Cardiac fibroblast (primary cell): Measurements from ENCODE around the gene DYSF.

ENCODE experiments used
- DNase-seq, 2 donors: peaks; one replicate each; pipeline versions ENCODE4 v3.0.0 to v3.0.0-alpha.2; 2010; ENCODE audit warnings: low read depth in 2 of 2
- H3K4me3 ChIP-seq, 2 donors: replicated peaks in 1 of 2; 1 replicate in 1 of 2; 2 replicates in 1 of 2; pipeline ENCODE4 v1.5.1; 2011; ENCODE audit warnings: low read depth in 2 of 2, low read length in 2 of 2, mild to moderate bottlenecking in 2 of 2, moderate library complexity in 1 of 2
- TF ChIP-seq, protein P1 (sequence below): IDR thresholded peaks from one replicate; pipeline ENCODE4 v1.5.1; 2011; ENCODE audit warnings: low read depth, mild to moderate bottlenecking, low read length, inconsistent platforms

Gene DYSF

GRCh38 chr2:71513096-71513495 is 59.7 kb downstream of the DYSF start:
- DNase-seq: no peak
- TF ChIP-seq, protein P1, sequence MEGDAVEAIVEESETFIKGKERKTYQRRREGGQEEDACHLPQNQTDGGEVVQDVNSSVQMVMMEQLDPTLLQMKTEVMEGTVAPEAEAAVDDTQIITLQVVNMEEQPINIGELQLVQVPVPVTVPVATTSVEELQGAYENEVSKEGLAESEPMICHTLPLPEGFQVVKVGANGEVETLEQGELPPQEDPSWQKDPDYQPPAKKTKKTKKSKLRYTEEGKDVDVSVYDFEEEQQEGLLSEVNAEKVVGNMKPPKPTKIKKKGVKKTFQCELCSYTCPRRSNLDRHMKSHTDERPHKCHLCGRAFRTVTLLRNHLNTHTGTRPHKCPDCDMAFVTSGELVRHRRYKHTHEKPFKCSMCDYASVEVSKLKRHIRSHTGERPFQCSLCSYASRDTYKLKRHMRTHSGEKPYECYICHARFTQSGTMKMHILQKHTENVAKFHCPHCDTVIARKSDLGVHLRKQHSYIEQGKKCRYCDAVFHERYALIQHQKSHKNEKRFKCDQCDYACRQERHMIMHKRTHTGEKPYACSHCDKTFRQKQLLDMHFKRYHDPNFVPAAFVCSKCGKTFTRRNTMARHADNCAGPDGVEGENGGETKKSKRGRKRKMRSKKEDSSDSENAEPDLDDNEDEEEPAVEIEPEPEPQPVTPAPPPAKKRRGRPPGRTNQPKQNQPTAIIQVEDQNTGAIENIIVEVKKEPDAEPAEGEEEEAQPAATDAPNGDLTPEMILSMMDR: no peak
- no peak overlapping the region for H3K4me3 ChIP-seq

- no peak for DNase-seq
- TF ChIP-seq, protein P1: no peak
- no peak overlapping the region for H3K4me3 ChIP-seq
These were observed 60.4 kb downstream of the DYSF start for GRCh38 chr2:71513721-71514120.

GRCh38 chr2:71516253-71516888 is 63.0 kb downstream of the DYSF start:
- DNase-seq: no peak
- TF ChIP-seq, protein P1: no peak
- H3K4me3 ChIP-seq: no peak overlapping the region

- DNase-seq: no peak
- TF ChIP-seq, protein P1: no peak
- H3K4me3 ChIP-seq: no peak overlapping the region
These were observed 64.5 kb downstream of the DYSF start for GRCh38 chr2:71517851-71518250.

- no peak overlapping the region for H3K4me3 ChIP-seq
- TF ChIP-seq, protein P1: no peak
- no peak for DNase-seq
These were observed 68.1 kb downstream of the DYSF start for GRCh38 chr2:71521436-71521950.

DNA sequence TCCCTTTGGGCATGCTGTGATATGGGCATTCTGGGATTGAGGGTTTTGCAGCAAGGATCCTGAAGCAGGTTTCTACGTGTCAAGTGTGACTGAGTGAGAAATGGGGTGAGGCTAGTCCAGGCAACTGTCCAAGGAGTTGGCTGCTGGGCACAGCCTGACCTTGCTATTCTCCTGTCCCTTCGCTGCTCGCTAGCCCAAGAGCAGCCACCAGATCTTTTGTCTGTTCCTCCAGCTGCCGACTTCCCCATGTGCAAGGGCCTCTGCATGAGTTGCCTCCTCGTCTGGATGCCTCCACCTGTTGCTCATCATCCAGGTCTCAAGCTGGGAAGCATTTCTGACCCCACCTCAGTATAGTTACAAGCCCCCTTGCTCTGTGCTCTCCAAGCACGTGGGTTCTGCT is 71.1 kb downstream of the DYSF start:
- H3K4me3 ChIP-seq: no peak overlapping the region
- DNase-seq: no peak
- TF ChIP-seq, protein P1: no peak

DNA sequence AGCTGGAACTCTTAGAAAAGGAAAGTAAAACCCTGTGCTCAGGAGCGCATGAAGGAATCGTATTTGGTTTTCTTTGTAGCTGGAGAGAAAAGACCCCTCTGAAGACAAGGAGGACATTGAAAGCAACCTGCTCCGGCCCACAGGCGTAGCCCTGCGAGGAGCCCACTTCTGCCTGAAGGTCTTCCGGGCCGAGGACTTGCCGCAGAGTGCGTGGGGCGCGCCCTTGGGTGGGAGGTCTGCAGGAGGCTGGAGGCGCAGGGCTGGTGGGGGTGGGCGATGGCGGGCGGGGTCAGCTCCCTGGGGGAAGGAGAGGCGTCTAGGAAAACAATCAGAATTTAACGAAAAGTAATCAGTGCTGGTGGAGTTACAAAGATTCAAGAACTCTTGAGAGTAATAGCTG is 72.8 kb downstream of the DYSF start:
- TF ChIP-seq, protein P1: no peak
- DNase-seq: no peak
- no peak overlapping the region for H3K4me3 ChIP-seq
